GM19240 (cell line): ENCODE results near the gene LRP1B.
"Not testable (repeated sequence)": the region's sequence is repeated elsewhere in the genome, so short reads cannot be mapped to it uniquely, and the experiment has no call there.

Source experiments
- DNase-seq: peaks from one replicate; pipeline ENCODE4 v3.0.0; 2011; ENCODE audit warnings: low spot score; ENCODE audit not compliant: insufficient read length

The LRP1B gene

GRCh38 chr2:142104134-142104758, 26.6 kb downstream of the LRP1B start:
- DNase-seq = no peak

GRCh38 chr2:142100970-142101369, 29.8 kb downstream of the LRP1B start:
- DNase-seq = no peak

- DNase-seq = no peak
Observed at GRCh38 chr2:142100139-142100873, 30.5 kb downstream of the LRP1B start.

GRCh38 chr2:142097711-142098110, 33.1 kb downstream of the LRP1B start:
- DNase-seq = no peak

- no peak for DNase-seq
Observed at GRCh38 chr2:142095647-142096046, 35.2 kb downstream of the LRP1B start.

- DNase-seq = no peak
Observed at GRCh38 chr2:142094233-142094632, 36.6 kb downstream of the LRP1B start.

- no peak for DNase-seq
Observed at GRCh38 chr2:142088058-142088568, 42.7 kb downstream of the LRP1B start.

- DNase-seq = not testable (repeated sequence)
Observed at GRCh38 chr2:142087585-142087984, 43.2 kb downstream of the LRP1B start.

GRCh38 chr2:142082368-142082767, 48.4 kb downstream of the LRP1B start:
- no peak for DNase-seq

- no peak for DNase-seq
Observed at GRCh38 chr2:142076317-142076716, 54.5 kb downstream of the LRP1B start.

- DNase-seq = no peak
Observed at GRCh38 chr2:142075826-142076225, 55.0 kb downstream of the LRP1B start.

GRCh38 chr2:142069251-142069888, 61.4 kb downstream of the LRP1B start:
- DNase-seq = no peak

- no peak for DNase-seq
Observed at GRCh38 chr2:142065700-142066099, 65.1 kb downstream of the LRP1B start.

GRCh38 chr2:142065156-142065555, 65.7 kb downstream of the LRP1B start:
- DNase-seq = no peak

- DNase-seq = no peak
Observed at GRCh38 chr2:142061733-142062132, 69.1 kb downstream of the LRP1B start.

- no peak for DNase-seq
Observed at GRCh38 chr2:142058149-142058548, 72.7 kb downstream of the LRP1B start.

GRCh38 chr2:142056784-142057183, 74.0 kb downstream of the LRP1B start:
- DNase-seq = no peak

- DNase-seq = no peak
Observed at GRCh38 chr2:142052220-142052863, 78.5 kb downstream of the LRP1B start.

- no peak for DNase-seq
Observed at GRCh38 chr2:142048581-142048980, 82.2 kb downstream of the LRP1B start.

- no peak for DNase-seq
Observed at GRCh38 chr2:142045641-142046040, 85.2 kb downstream of the LRP1B start.

GRCh38 chr2:142044197-142044596, 86.6 kb downstream of the LRP1B start:
- no peak for DNase-seq
